IMR-90 (cell line): ENCODE measurements around the gene COL19A1. TPM values are rescaled to one million over a fixed set of nuclear protein-coding genes. Genes with fewer than 3 reads are reported as not detected.

Experiments used
- ATAC-seq: fragments of 200-7000 bp; cut with Tn5 transposase; 2 replicates; pipeline ENCODE4 v1.9.1; 2020; ENCODE audit warnings: low read depth, mild to moderate bottlenecking, moderate library complexity
- BruUV-seq: library from RNA; stranded (reverse); fragments of 400-500 nt; replicated peaks from 2 replicates; lab custom pipeline; 2021; lab: Mats Ljungman, UMichigan
- CTCF ChIA-PET: fragments of 300-600 bp; formaldehyde crosslinking; extraction: SDS; loops from one replicate; lab custom pipeline; 2021; ENCODE audit warnings: antibody characterized with exemption; lab: Yijun Ruan, JAX
- POLR2A ChIA-PET: fragments of 300-600 bp; sonication (Branson Sonifier 250); formaldehyde crosslinking; loops from one replicate; lab custom pipeline; 2022; ENCODE audit warnings: antibody characterized with exemption; ENCODE audit not compliant: unreplicated experiment; lab: Charles Lee
- DNase-seq: peaks from one replicate; pipeline ENCODE4 v3.0.0; 2013
- H2AFZ ChIP-seq: replicated peaks from 2 replicates; pipeline ENCODE3; 2013; ENCODE audit warnings: low read length, mild to moderate bottlenecking; ENCODE audit not compliant: poor library complexity
- H2AK5ac ChIP-seq: 2 replicates; pipeline ENCODE4 v1.6.1; 2013; ENCODE audit warnings: low read depth, low read length, inconsistent platforms
- H2AK9ac ChIP-seq: replicated peaks from 2 replicates; pipeline ENCODE3; 2013; ENCODE audit warnings: mild to moderate bottlenecking, low read depth, low read length, moderate library complexity; ENCODE audit not compliant: poor library complexity
- H2BK120ac ChIP-seq: 2 replicates; pipeline ENCODE4 v1.6.1; 2013; ENCODE audit warnings: low read depth, low read length, inconsistent platforms
- H2BK15ac ChIP-seq: 3 replicates; pipeline ENCODE4 v1.6.1; 2013; ENCODE audit warnings: low read depth, low read length, inconsistent platforms
- H2BK20ac ChIP-seq: 2 replicates; pipeline ENCODE4 v1.6.1; 2013; ENCODE audit warnings: low read depth, mild to moderate bottlenecking, inconsistent platforms, low read length, moderate library complexity
- H2BK5ac ChIP-seq: 2 replicates; pipeline ENCODE4 v1.6.1; 2013; ENCODE audit warnings: mild to moderate bottlenecking, low read depth, low read length, inconsistent platforms; ENCODE audit not compliant: poor library complexity, severe bottlenecking
- H3K14ac ChIP-seq: replicated peaks from 2 replicates; pipeline ENCODE4 v1.6.1; 2013; ENCODE audit warnings: low read depth, low read length, inconsistent platforms
- H3K18ac ChIP-seq: 2 replicates; pipeline ENCODE4 v1.6.1; 2013; ENCODE audit warnings: low read depth, low read length, control low read depth
- H3K23ac ChIP-seq: 2 replicates; pipeline ENCODE4 v1.6.1; 2013; ENCODE audit warnings: low read depth, low read length, inconsistent platforms
- H3K27ac ChIP-seq: 2 replicates; pipeline ENCODE4 v1.5.1; 2013; ENCODE audit warnings: mild to moderate bottlenecking, control low read depth, low read length; ENCODE audit not compliant: insufficient read depth
- H3K27me3 ChIP-seq: 2 replicates; pipeline ENCODE4 v1.6.1; 2013; ENCODE audit warnings: low read length; ENCODE audit not compliant: control insufficient read depth, insufficient read depth
- H3K36me3 ChIP-seq: 2 replicates; pipeline ENCODE4 v1.6.1; 2013; ENCODE audit warnings: low read length, mixed read lengths; ENCODE audit not compliant: control insufficient read depth, insufficient read depth
- H3K4ac ChIP-seq: 2 replicates; pipeline ENCODE4 v1.6.1; 2013; ENCODE audit warnings: low read depth, low read length, inconsistent platforms
- H3K4me1 ChIP-seq: 2 replicates; pipeline ENCODE4 v1.6.1; 2013; ENCODE audit warnings: low read length, mixed read lengths; ENCODE audit not compliant: control insufficient read depth, insufficient read depth
- H3K4me2 ChIP-seq: 2 replicates; pipeline ENCODE4 v1.6.1; 2013; ENCODE audit warnings: low read depth, mild to moderate bottlenecking, control low read depth, low read length, moderate library complexity
- H3K4me3 ChIP-seq: 2 replicates; pipeline ENCODE4 v1.5.1; 2013; ENCODE audit warnings: low read depth, mild to moderate bottlenecking, control low read depth, low read length, moderate library complexity; ENCODE audit not compliant: insufficient read depth
- H3K56ac ChIP-seq: 2 replicates; pipeline ENCODE4 v1.6.1; 2013; ENCODE audit warnings: low read length, inconsistent platforms; ENCODE audit not compliant: insufficient read depth; ENCODE audit errors: extremely low read depth
- H3K79me1 ChIP-seq, 2 experiments: 2 replicates each; pipeline ENCODE4 v1.6.1; 2013; ENCODE audit warnings: low read length in 2 of 2, inconsistent platforms in 1 of 2, low read depth in 1 of 2
- H3K9ac ChIP-seq: 2 replicates; pipeline ENCODE4 v1.6.1; 2013; ENCODE audit warnings: low read depth, low read length, control low read depth
- H3K9me1 ChIP-seq: 2 replicates; pipeline ENCODE4 v1.6.1; 2013; ENCODE audit warnings: low read length, inconsistent platforms; ENCODE audit not compliant: insufficient read depth
- H3K9me3 ChIP-seq: 2 replicates; pipeline ENCODE4 v1.6.1; 2013; ENCODE audit warnings: low read length; ENCODE audit not compliant: control insufficient read depth, insufficient read depth
- H4K20me1 ChIP-seq: 2 replicates; pipeline ENCODE4 v1.6.1; 2013; ENCODE audit warnings: low read length, inconsistent platforms; ENCODE audit not compliant: insufficient read depth
- H4K5ac ChIP-seq: 2 replicates; pipeline ENCODE4 v1.6.1; 2013; ENCODE audit warnings: mild to moderate bottlenecking, low read depth, low read length, control low read depth
- H4K8ac ChIP-seq, 2 experiments: 2 replicates each; pipeline ENCODE4 v1.6.1; 2013; ENCODE audit warnings: low read depth in 2 of 2, low read length in 2 of 2, control low read depth in 1 of 2, inconsistent platforms in 1 of 2
- H4K91ac ChIP-seq: 2 replicates; pipeline ENCODE4 v1.6.1; 2013; ENCODE audit warnings: low read depth, low read length, inconsistent platforms; ENCODE audit not compliant: insufficient read depth
- BHLHE40 ChIP-seq: fragments of 150-350 bp; IDR thresholded peaks from 2 replicates; pipeline ENCODE4 v1.6.1; 2016; ENCODE audit warnings: mild to moderate bottlenecking, low read depth, low read length
- CEBPB ChIP-seq: IDR thresholded peaks from 2 replicates; pipeline ENCODE4 v1.6.1; 2012; ENCODE audit warnings: low read depth, low read length, improper control_type of control experiment
- ELK1 ChIP-seq: fragments of 150-350 bp; IDR thresholded peaks from 2 replicates; pipeline ENCODE4 v1.6.1; 2016; ENCODE audit warnings: low read depth, mild to moderate bottlenecking, low read length, moderate library complexity, borderline replicate concordance
- FOS ChIP-seq: fragments of 150-350 bp; IDR thresholded peaks from 2 replicates; pipeline ENCODE4 v1.6.1; 2016; ENCODE audit warnings: low read depth, low read length
- MAFK ChIP-seq: IDR thresholded peaks from 2 replicates; pipeline ENCODE4 v1.6.1; 2012; ENCODE audit warnings: low read depth, low read length, improper control_type of control experiment
- MAZ ChIP-seq: IDR thresholded peaks from 2 replicates; pipeline ENCODE4 v1.6.1; 2012; ENCODE audit warnings: low read depth, mild to moderate bottlenecking, low read length, improper control_type of control experiment, moderate library complexity, borderline replicate concordance
- MXI1 ChIP-seq: IDR thresholded peaks from 2 replicates; pipeline ENCODE4 v1.6.1; 2012; ENCODE audit warnings: low read depth, mild to moderate bottlenecking, low read length, moderate library complexity, borderline replicate concordance
- NFE2L2 ChIP-seq: fragments of 150-350 bp; IDR thresholded peaks from 2 replicates; pipeline ENCODE4 v1.6.1; 2016; ENCODE audit warnings: low read depth, mild to moderate bottlenecking, low read length
- POLR2A ChIP-seq: IDR thresholded peaks from 2 replicates; pipeline ENCODE4 v1.6.1; 2012; ENCODE audit warnings: mild to moderate bottlenecking, low read depth, low read length
- RAD21 ChIP-seq: IDR thresholded peaks from 2 replicates; pipeline ENCODE4 v1.6.1; 2012; ENCODE audit warnings: low read length, improper control_type of control experiment
- RCOR1 ChIP-seq: IDR thresholded peaks from 2 replicates; pipeline ENCODE4 v1.6.1; 2012; ENCODE audit warnings: mild to moderate bottlenecking, low read length, improper control_type of control experiment; ENCODE audit not compliant: insufficient replicate concordance
- RFX5 ChIP-seq: IDR thresholded peaks from 2 replicates; pipeline ENCODE4 v1.8.0; 2012; ENCODE audit warnings: low read depth, mild to moderate bottlenecking, low read length, moderate library complexity
- SMC3 ChIP-seq: fragments of 150-350 bp; IDR thresholded peaks from 2 replicates; pipeline ENCODE4 v1.6.1; 2016; ENCODE audit warnings: low read depth, mild to moderate bottlenecking, antibody characterized with exemption, low read length, moderate library complexity
- WGBS, 2 experiments: methylation state at CpG; one replicate each; pipeline versions ENCODE4 v1.1.5 to v1.1.7; 2013; ENCODE audit warnings: missing lambda C conversion rate in 2 of 2; ENCODE audit not compliant: insufficient read length in 1 of 2; ENCODE audit errors: extremely low coverage in 2 of 2; 5-methylcytosine and 5-hydroxymethylcytosine counted together
- dilution Hi-C: fragments of 300-500 bp; cut with HindIII; formaldehyde crosslinking; loops from one replicate; pipeline ENCODE4 v1.14.3; 2018; ENCODE audit warnings: low sequenced_read_pairs; ENCODE audit not compliant: unreplicated experiment
- in situ Hi-C: fragments of 300-500 bp; cut with MboI; formaldehyde crosslinking; loops from 3 replicates; pipeline ENCODE4 v1.14.3; 2019; ENCODE audit warnings: low sequenced_read_pairs, inconsistent platforms, mixed read lengths
- intact Hi-C: fragments of 100-400 bp; cut with micrococcal nuclease; formaldehyde crosslinking; loops from 2 replicates; pipeline ENCODE4 v1.10.0; 2022
- polyA plus RNA-seq, 3 experiments: library from polyadenylated mRNA; depleted of rRNA; stranded (reverse); fragments of >200 nt; gene quantifications; 2 replicates each; pipeline ENCODE4 v1.2.3, GENCODE V29; 2012; ENCODE audit warnings: low replicate concordance in 1 of 3
- total RNA-seq: library from RNA; depleted of rRNA; stranded (reverse); fragments of >200 nt; gene quantifications from 2 replicates; pipeline ENCODE4 v1.2.3, GENCODE V29; 2012
- TF ChIP-seq, protein P1 (sequence below): fragments of 150-350 bp; IDR thresholded peaks from 2 replicates; pipeline ENCODE4 v1.6.1; 2017; ENCODE audit warnings: mild to moderate bottlenecking, antibody characterized with exemption, low read length, low read depth

The COL19A1 gene
- total and polyA plus RNA-seq, 2 of the 4 experiments (the other 2 are of a cell fraction) = under 0.01 TPM; not detected in 1

DNA sequence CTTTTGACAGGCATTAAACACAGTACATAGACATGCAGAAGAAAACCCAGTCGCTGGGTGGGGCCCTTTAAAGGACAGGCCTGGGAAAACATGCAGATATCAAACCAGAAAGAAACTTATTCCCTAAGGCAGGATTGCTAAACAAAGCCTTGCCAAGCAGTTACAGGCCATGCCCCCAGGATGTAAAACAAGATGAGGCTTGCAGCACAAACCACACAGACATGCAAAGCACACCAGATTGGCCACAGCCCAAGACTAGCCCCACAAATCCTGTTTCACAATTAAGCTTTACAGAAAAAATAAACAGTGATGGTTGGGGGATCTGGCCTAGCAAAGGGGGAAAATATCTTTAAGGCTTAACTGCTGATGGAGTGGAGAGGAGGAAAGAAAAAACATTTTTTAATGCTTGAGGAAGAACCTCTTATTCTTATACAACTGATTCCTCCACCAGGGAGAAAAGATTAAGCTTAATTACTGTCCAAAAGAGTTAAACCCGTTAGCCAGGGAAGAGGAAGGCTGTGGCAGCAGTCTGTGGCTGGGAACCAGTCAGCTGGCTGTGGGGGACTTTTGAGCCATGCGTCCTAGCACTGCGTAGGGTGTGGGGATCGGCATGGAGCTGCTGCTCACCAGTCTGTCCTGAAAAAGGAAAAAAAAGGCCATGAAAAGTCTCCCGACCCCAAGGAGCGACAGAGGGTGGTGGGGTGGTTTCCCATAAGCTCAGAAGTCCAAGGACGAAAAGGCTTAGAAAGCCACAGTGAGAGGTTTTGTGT lies 28.4 kb downstream of the COL19A1 start:
- Histone ChIP-seq H4K5ac (no peak overlapping the region), H2BK5ac (no peak overlapping the region), H3K23ac (no peak overlapping the region), H4K8ac (no peak overlapping the region), H2BK120ac (no peak overlapping the region), H3K36me3 (no peaks in the 10 kb centered on the region), H3K9ac (no peak overlapping the region), H2BK15ac (no peak overlapping the region), H2AFZ (no peak overlapping the region), H4K20me1 (no peaks in the 10 kb centered on the region), H3K18ac (no peak overlapping the region; the same call in 1 of the 2 replicates), H3K4me2 (no peak overlapping the region), H2AK5ac (no peak overlapping the region), H3K27me3 (no peaks in the 10 kb centered on the region), H3K9me1 (no peaks in the 10 kb centered on the region), H2AK9ac (no peak overlapping the region), H3K27ac (peak overlapping the region; percentile 7; the same call in 1 of the 2 replicates), H3K4ac (no peak overlapping the region), H3K14ac (no peak overlapping the region), H4K91ac (no peak overlapping the region), H3K79me1 (no peaks in the 10 kb centered on the region), H3K4me3 (no peak overlapping the region), H2BK20ac (no peak overlapping the region), H3K4me1 (no peaks in the 10 kb centered on the region), H3K9me3 (no peaks in the 10 kb centered on the region), H3K56ac (no peak overlapping the region)
- in situ Hi-C loops (no loop called here), intact Hi-C loops (no loop called here), dilution Hi-C loops (no loop called here)
- ATAC-seq (peak; percentile 73), DNase-seq (peak; percentile 53)
- POLR2A ChIA-PET = no interaction called here
- TF ChIP-seq ELK1 (no peak), BHLHE40 (no peak), CEBPB (no peak), MAFK (no peak), RFX5 (no peak), POLR2A (no peak), NFE2L2 (no peak), FOS (no peak), MXI1 (no peak), RAD21 (no peak), RCOR1 (no peak), SMC3 (no peak), MAZ (no peak)
- TF ChIP-seq, protein P1, sequence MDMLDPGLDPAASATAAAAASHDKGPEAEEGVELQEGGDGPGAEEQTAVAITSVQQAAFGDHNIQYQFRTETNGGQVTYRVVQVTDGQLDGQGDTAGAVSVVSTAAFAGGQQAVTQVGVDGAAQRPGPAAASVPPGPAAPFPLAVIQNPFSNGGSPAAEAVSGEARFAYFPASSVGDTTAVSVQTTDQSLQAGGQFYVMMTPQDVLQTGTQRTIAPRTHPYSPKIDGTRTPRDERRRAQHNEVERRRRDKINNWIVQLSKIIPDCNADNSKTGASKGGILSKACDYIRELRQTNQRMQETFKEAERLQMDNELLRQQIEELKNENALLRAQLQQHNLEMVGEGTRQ = no peak
- BruUV-seq = no TSS peak
- WGBS, 2 experiments = 20% methylated on average over 1 of the region's 8 CpGs; no CpG with 5 or more reads in 1 of the 2 experiments
- CTCF ChIA-PET = no interaction called here
